Hematopoietic multipotent progenitor cell treated with erythropoietin and hydrocortisone succinate and interleukin-3 and kit ligand, for 8 days (in vitro differentiated cells): Measurements from ENCODE around the gene FMN2.

Experiments used
- DNase-seq: peaks from one replicate; pipeline ENCODE4 v3.0.0-alpha.2; 2015

FMN2 gene

GRCh38 chr1:240207073-240207709 lies 115.5 kb downstream of the FMN2 start:
- DNase-seq, result no peak

- DNase-seq, result no peak
Observed at GRCh38 chr1:240210026-240210425, 118.3 kb downstream of the FMN2 start.

GRCh38 chr1:240212556-240212955 lies 120.9 kb downstream of the FMN2 start:
- DNase-seq, result no peak

GRCh38 chr1:240217403-240217802 lies 125.7 kb downstream of the FMN2 start:
- DNase-seq, result no peak

GRCh38 chr1:240219104-240219503 lies 127.4 kb downstream of the FMN2 start:
- DNase-seq, result no peak

- no peak for DNase-seq
Observed at GRCh38 chr1:240226102-240226501, 134.4 kb downstream of the FMN2 start.

GRCh38 chr1:240230816-240231215 lies 139.1 kb downstream of the FMN2 start:
- no peak for DNase-seq

GRCh38 chr1:240232530-240232929 lies 140.8 kb downstream of the FMN2 start:
- no peak for DNase-seq

GRCh38 chr1:240234485-240235210 lies 143.0 kb downstream of the FMN2 start:
- no peak for DNase-seq

- no peak for DNase-seq
Observed at GRCh38 chr1:240235521-240236288, 144.0 kb downstream of the FMN2 start.

- DNase-seq, result no peak
Observed at GRCh38 chr1:240237305-240237721, 145.6 kb downstream of the FMN2 start.

- DNase-seq, result no peak
Observed at GRCh38 chr1:240239309-240239708, 147.6 kb downstream of the FMN2 start.

- no peak for DNase-seq
Observed at GRCh38 chr1:240241278-240241677, 149.6 kb downstream of the FMN2 start.

GRCh38 chr1:240242601-240243144 lies 151.0 kb downstream of the FMN2 start:
- no peak for DNase-seq

GRCh38 chr1:240244968-240245628 lies 153.4 kb downstream of the FMN2 start:
- no peak for DNase-seq

GRCh38 chr1:240245629-240246020 lies 153.9 kb downstream of the FMN2 start:
- DNase-seq, result no peak

GRCh38 chr1:240247899-240248298 lies 156.2 kb downstream of the FMN2 start:
- DNase-seq, result no peak

- DNase-seq, result no peak
Observed at GRCh38 chr1:240254006-240254405, 162.3 kb downstream of the FMN2 start.

GRCh38 chr1:240254778-240255291 lies 163.2 kb downstream of the FMN2 start:
- DNase-seq, result no peak

- DNase-seq, result no peak
Observed at GRCh38 chr1:240255922-240256321, 164.2 kb downstream of the FMN2 start.

- DNase-seq, result no peak
Observed at GRCh38 chr1:240256836-240257503, 165.3 kb downstream of the FMN2 start.

GRCh38 chr1:240258910-240259309 lies 167.2 kb downstream of the FMN2 start:
- DNase-seq, result no peak
